ENCODE measurements around the gene MAP2K5. TPM values are rescaled to one million over a fixed set of nuclear protein-coding genes. Genes with fewer than 3 reads are reported as not detected.
"Not testable (repeated sequence)": the region's sequence is repeated elsewhere in the genome, so short reads cannot be mapped to it uniquely, and the experiment has no call there.

Gene MAP2K5
- total RNA-seq, 1 experiment from 2014 or later = 6.4 TPM

- DNase-seq (ENCODE audit: low read depth) = no peak
These were observed 51.1 kb downstream of the MAP2K5 start for GRCh38 chr15:67593562-67593961.

DNA sequence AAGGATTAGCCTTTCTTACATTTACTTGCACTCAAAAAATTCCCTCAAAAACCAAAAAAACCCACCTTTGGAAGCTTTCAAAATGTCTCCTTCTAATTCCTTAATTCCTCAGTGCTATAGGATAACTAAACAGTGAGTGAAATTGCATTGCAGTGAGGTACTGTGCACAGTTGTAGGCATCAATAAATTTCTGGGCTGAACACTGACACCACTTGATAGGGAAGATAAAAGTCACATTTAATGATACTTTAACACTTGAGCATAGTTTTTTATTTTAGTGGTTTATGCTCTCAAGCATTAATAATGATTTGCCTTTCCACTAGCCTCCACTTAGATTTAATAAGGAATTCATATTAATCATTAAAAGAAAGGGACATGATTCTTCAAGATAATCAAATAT, 52.3 kb downstream of the MAP2K5 start:
- DNase-seq (ENCODE audit: low read depth) = no peak

- no peak for DNase-seq (ENCODE audit: low read depth)
These were observed 53.1 kb downstream of the MAP2K5 start for GRCh38 chr15:67595572-67595971.

DNA sequence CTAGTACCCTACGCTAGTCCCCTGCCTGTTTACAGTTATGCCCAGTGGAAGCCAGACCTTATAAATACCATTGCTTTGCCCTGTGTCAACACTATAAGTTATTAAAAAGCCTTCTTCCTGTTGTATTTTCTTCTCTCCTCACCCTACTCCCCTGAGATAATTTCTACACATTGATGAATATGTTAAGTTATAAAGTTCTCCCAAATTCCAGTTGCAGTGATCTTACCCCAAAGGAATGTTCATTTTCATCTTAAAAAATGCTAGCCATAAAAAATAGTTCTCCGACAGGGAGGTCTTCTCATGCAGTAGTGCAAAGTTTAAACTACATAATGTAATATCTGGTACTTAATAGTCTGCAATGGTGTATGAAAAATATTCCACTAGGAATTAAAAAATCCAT, 58.6 kb downstream of the MAP2K5 start:
- no peak for DNase-seq (ENCODE audit: low read depth)

DNA sequence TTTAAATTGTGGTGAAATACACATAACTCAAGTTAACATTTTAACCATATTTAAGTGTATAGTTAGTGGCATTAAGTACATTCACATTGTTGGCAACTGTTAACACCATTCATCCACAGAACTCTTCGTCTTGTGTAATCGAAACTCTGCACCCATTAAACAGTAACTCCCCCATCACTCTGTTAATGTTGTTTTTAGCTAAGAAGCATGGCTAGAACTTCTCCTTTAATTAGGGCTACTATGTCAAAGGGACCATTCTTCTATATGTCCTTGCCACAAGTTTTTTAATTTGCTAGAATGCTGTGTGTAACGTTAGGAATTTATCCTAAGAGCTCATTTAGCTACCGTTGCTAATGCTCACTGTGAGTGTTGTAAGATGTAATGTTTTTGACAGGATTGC, 60.6 kb downstream of the MAP2K5 start:
- no peak for DNase-seq (ENCODE audit: low read depth)

GRCh38 chr15:67605871-67606270, 63.4 kb downstream of the MAP2K5 start:
- DNase-seq (ENCODE audit: low read depth) = no peak

GRCh38 chr15:67606742-67607141, 64.2 kb downstream of the MAP2K5 start:
- no peak for DNase-seq (ENCODE audit: low read depth)

DNA sequence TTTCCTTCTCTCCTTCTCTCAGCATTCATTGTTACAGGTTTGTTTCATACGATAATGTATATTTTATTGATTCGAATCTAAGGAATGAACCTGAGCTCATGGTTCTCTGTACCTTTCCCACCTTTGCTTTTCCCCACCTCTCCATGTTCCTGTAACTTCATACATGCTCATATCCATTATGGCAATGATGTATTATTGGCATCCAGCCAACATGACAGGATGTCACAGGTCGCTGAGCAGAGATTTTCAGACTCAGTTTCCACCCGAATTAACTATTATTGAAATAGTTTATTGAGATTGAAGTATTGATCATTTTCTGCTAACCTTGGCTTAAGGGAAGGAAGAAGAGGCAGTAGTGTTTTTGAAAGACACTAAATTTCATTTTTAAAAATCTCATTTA, 64.8 kb downstream of the MAP2K5 start:
- DNase-seq (ENCODE audit: low read depth) = no peak

- no peak for DNase-seq (ENCODE audit: low read depth)
These were observed 65.6 kb downstream of the MAP2K5 start for GRCh38 chr15:67607959-67608637.

DNA sequence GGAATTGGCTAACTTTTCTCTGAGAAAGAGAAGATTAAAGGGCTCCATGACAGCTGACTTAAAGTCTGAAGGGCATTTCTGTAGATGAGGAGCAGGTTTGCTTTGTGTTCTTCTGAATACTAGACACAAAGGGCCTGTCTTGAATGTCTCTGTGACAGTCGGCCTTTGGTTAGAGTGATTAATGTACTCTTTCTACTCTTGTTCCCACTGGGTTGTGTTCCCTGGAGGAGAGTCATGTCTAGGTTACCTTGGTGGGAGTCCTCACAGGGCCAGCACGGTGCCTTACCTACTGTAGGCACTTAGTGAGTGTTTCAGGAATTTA, 66.1 kb downstream of the MAP2K5 start:
- no peak for DNase-seq (ENCODE audit: low read depth)

- DNase-seq (ENCODE audit: low read depth) = no peak
These were observed 69.2 kb downstream of the MAP2K5 start for GRCh38 chr15:67611370-67612369.

DNA sequence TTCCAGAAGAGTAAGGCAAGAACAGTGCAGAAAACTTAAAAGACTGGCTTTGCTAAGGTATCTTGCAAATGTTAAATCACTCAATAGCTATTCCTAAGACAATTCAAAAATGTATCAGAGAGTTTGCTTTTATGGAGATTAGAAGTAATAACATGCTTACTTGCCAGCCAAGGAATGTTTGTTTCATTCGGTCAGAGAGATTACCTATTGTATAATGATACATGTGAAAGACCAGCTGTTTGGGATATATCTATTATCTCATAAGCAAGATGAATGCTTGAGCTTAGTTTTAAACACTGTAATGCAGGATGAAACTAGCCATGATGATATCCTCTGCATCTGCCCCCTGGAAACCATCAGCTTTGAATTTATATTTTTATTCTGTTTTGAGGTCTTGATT, 70.7 kb downstream of the MAP2K5 start:
- DNase-seq (ENCODE audit: low read depth) = no peak

GRCh38 chr15:67613708-67614107, 71.2 kb downstream of the MAP2K5 start:
- DNase-seq (ENCODE audit: low read depth) = no peak

DNA sequence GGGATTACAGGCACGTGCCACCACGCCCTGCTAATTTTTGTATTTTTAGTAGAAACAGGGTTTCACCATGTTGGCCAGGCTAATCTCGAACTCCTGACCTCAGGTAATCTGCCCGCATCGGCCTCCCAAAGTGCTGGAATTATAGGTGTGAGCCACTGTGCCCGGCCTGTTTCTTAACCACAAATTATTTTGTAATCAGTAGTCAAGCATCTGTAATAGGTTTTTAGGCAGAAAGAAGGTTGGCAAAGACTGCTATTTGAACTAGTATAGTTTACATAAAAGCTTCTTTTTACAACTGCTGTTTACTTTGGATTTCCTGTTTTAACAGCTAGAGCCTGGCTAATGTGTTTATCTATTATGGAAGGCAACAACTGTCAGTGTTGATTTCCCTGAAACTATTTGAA, 72.6 kb downstream of the MAP2K5 start:
- not testable (repeated sequence) for DNase-seq (ENCODE audit: low read depth)

- DNase-seq (ENCODE audit: low read depth) = no peak
These were observed 75.8 kb downstream of the MAP2K5 start for GRCh38 chr15:67618297-67618696.

DNA sequence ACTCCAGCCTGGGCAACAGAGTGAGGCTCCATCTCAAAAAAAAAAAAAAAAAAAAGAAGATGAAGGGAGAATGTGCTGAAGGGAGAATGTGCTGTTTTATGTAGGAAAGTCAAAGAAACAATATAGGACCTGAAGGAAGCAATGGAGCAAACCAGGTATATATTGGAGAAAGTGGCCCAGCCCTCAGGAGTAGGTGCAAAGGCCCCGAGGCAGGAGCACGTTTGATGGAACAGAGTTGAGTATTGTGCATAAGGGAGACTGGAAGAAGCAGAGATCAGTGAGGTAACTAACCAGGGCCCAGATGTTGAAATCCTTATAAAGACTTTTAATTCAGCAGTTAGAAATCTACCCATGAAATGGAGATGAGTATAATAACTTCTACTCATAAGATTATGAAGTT, 79.6 kb downstream of the MAP2K5 start:
- no peak for DNase-seq (ENCODE audit: low read depth)

- no peak for DNase-seq (ENCODE audit: low read depth)
These were observed 89.8 kb downstream of the MAP2K5 start for GRCh38 chr15:67632261-67632660.

- DNase-seq (ENCODE audit: low read depth) = not testable (repeated sequence)
These were observed 93.4 kb downstream of the MAP2K5 start for GRCh38 chr15:67635950-67636349.

- DNase-seq (ENCODE audit: low read depth) = no peak
These were observed 97.1 kb downstream of the MAP2K5 start for GRCh38 chr15:67639591-67639990.

GRCh38 chr15:67641453-67641852, 99.0 kb downstream of the MAP2K5 start:
- no peak for DNase-seq (ENCODE audit: low read depth)

DNA sequence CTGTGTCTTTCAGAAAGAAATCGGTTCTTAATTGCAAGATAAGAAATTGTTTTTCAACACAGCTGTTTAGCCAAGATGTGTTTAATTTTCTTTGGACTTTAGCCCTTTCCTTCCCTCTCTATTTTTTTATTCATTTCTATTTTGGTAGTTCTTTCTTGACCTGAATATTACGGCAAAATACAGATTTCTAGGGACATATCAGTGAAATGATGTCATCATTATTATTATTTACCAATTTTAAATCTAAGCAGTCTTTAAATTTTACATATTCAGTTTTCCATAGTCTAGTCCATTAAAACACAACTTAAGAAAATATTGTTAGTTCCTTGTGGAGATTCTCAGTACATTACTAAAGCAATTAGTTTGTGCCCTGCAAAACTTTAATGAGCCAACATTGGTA, 104.3 kb downstream of the MAP2K5 start:
- DNase-seq (ENCODE audit: low read depth) = no peak

- DNase-seq (ENCODE audit: low read depth) = no peak
These were observed 110.1 kb downstream of the MAP2K5 start for GRCh38 chr15:67652586-67652985.

DNA sequence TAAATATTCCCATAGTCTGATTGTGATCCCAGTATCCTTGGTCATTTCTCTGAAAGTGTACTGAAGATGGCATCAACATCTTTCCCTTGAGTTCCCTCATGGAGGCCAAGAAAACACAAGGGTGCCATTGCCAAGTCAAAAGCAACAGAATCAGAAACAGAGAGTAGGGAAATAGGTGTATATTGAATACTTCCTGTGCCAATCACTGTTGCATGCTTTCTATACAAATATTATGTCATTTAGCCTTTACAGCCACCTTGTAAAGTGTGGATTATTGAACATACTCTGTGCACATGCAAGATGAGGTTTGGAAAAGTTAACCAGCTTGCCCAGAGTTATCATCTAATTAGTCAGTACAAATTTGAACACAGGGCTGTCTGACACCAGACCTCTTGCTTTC, 117.9 kb downstream of the MAP2K5 start:
- no peak for DNase-seq (ENCODE audit: low read depth)

Data from HT1080 (cell line).